Amniotic epithelial cell (primary cell): ENCODE results near the gene AFF1.

Source experiments
- DNase-seq: peaks from one replicate; pipeline ENCODE4 v3.0.0-alpha.2; 2010; ENCODE audit warnings: low read depth

Gene AFF1

DNA sequence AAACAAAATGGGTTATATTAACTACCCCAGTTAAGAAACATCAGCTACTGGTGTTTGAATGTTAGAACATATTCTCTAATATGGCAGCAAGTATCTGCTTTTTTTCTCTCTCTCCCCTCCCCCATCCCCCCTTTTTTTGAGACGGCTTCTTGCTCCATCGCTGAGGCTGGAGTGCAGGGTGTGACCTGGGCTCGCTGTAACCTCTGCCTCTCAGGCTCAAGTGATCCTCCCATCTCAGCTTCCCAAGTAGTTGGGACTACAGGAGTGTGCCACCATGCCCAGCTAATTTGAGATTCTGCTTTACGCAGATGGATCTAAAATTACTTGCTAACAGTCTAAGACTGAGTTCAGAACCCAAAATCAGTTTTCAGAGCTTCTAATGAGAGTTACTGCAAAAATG lies 101.9 kb downstream of the AFF1 start:
- no peak for DNase-seq

DNA sequence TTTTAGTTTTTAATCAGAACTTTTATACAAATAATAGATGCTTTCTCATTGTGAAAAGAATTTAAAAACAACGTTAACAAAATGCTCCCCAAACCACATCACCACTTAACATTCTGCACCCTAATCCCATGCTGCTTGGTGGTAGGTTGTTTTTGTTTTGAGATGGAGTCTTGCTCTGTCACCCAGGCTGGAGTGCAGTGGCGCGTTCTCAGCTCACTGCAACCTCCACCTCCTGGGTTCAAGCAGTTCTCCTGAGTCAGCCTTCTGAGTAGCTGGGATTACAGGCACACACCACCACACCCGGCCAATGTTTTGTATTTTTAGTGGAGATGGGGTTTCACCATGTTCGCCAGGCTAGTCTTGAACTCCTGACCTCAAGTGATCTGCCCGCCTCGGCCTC lies 102.4 kb downstream of the AFF1 start:
- peak; percentile 47 for DNase-seq

DNA sequence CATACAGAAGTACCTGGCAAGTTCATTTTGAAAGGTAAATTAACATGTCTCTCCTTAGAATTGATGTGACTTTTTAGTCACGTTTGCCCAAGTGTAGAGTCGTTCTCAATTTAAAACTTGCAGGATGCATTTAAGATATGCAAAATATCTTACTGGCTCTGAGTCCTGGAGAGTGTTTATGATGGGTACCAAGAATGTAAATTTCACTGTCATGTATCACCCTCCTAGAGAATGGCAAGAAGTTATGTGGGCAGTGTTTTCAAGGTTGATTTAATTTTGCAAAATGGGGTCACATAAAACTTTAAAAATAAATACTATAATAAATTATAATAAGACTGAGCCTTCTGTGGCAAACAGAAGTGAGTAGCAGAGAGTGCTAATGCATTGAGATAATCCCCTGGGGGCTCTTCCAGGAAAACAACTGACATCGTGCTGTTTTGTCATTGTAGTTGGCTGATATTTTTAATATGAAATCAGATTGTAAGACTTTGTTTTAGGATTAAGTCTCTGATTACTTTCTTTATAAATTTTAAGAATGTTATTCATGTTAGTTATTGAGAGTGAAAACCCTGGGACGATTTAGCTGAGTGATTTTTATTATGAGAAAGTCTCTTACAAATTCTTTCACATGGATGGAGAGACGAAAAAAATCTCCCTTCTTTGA lies 103.0 kb downstream of the AFF1 start:
- DNase-seq = no peak

DNA sequence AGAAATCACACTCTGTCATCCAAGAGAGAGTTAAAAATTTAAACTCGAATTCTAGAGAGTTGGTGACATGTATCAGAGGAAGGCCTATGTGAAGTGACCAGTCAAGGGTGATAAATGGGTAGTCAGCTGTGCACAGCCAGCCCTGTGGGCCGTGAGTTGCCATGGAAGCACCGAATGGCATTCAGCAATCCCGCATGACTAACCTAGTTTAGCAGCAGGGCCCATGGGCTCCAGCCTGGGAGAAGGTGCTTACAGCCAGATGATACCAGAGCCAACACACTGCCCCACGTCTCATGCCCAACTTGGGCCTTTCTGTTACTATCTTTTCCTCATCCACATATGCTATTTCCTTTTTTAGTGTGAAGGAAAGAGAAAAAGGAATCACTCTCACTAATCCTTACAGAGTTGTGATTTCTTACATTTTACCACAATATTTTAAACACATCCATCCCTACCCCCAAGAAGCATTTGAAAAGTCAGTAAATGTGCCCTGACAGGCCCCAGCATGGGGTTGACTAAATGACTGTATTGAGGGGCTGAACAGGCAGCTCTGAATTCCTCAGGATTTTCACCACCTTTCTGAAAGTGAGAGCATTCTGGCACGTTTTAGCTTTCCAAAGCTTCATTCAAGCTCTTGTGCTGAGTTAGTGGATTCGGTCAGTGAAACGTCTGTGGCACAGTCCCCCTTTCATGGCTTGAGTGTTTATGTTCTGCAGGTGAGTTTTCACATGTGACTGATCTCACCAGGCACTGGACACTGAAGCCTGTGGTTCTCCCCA lies 104.2 kb downstream of the AFF1 start:
- DNase-seq = peak; percentile 93

DNA sequence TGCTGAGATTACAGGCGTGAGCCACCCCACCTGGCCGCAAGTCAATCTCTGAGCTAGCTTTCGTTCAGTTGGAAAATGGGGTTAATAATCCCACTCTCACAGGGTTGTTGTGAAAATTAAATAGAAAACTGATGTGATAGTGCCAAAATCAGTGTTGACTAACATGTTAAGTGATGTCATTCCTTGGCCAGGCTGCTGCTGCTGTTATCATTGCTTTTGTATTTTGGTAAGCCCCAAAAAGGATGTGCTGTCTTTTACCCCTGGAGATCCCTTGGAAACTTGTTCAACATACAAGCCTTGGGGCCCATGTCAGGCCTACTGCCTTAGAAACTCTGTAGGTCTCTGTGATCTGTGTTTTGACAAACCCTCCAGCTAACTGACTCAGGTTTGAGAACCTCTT lies 106.3 kb downstream of the AFF1 start:
- no peak for DNase-seq

DNA sequence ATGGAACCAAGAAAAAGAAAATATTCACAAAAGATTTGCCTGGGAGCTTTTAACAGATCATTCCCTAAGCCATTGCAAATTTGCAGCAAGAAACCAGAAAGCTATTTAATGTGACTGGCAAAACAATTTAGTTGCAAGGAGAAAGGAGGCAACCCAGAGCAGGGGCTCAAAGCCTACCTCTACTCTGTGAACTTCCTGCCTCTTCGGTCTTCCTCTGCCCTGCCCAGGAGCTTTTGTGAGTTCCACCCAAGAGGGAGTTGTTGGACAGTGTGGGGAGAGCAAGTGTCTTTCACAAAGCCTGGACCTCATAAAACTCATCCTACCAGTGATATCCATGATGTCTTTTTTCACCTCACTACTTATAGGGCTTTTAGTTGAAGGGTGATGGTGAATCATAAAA lies 107.4 kb downstream of the AFF1 start:
- no peak for DNase-seq

DNA sequence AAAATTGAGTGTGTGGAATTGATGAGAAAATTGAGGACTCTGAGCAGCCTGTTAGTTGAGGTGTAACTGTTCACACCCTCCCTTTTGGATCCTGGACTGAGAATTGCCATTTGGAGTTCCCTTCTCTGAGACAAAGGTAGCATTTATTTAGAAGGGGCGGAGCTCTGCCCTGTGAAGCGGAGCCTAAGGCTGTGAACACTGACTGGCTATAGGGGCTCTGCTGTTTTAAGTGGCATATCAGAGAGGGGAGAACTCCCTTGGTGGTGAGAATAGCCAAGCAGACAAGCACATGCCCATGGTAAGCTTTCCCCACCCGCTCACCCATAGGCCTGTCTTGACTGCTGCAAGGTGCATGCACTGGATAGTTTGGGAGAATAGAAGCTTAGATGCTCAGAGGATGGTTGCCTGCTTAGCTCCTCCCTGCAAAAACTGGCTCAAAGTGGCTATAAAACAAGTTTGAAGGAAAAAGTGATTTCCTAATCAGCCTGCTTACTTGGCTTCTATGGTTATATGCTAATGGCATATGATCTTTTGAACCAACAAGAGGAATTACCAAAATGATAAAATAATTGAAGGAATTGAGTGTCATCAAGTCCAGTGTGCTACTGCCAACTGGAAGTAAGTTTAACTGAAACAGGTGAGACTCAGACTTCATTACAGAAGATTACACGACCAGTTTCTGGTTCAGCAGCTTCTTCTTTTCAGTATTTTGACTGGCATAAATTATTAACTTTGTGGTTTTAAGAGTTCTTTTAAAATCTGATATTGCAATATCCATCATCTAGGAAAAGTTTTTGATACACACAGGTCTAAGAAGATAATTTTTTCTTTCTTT lies 108.4 kb downstream of the AFF1 start:
- DNase-seq = no peak

DNA sequence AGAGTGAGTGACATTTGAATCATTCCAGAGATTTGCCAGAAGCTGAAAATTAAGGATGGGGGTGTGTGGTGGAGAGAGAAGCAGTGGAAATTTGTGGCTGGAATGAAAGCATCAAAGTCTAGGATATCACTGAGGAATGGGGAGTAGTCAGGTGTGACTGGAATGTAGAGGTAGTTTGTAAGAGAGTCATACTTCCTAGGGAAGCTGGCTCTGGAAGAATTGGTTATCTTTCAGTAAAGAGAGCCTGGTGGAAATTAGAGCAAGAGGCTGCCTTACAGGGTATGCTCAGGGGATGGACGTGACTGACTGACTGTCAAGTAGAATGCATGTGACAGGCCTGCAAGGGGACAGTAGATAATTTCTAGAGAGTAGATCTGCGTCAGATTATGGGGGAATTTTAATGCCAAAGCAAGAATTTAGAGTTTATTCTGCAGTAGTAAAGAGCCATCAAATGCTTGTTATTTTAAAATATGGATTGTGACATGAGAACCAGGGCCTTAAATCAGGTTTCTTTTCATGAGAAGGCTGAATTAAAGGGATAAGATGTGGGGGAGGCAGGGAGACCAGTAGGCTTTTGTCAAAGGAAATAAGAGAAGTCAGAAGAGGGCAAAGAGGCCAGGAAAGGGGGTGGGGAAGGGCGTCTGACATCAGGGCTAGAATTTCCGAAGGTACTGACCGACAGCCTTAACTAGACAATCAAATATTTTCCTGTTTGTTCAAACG lies 109.9 kb downstream of the AFF1 start:
- DNase-seq = no peak

DNA sequence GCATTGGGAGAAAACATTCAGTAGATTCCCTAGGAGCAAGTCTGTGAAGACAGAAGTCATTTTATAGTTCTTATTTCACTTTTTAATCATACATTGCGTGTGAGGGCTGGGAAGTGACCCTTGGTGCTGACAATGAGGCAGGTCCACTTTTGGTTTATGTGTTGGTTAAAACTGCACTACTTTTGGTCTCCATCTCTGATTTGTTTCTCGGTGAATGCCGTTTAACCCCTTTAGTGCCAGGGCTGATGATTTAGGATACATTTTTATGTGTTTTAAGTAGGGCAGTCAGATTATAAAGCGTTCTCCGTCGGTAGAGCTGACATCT lies 110.4 kb downstream of the AFF1 start:
- DNase-seq = no peak

DNA sequence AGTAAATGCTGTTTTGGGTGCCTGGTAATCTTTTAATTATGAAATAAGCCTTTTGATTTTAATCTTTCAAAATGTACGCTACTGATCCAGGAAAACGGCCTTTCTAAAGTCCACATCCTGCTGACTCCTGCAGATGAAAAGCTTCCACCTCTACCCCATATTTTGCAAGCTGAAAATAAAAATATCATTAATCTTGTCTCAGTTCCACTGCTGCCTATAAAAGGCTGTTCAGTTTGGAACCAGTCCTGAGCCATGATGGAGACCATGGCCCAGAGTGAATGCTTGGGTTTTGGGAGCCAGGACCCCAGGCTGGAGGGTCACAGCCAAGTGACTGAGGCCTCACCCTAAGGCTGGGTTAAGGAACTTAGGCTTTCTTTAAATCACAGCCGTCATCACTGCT lies 110.8 kb downstream of the AFF1 start:
- no peak for DNase-seq

DNA sequence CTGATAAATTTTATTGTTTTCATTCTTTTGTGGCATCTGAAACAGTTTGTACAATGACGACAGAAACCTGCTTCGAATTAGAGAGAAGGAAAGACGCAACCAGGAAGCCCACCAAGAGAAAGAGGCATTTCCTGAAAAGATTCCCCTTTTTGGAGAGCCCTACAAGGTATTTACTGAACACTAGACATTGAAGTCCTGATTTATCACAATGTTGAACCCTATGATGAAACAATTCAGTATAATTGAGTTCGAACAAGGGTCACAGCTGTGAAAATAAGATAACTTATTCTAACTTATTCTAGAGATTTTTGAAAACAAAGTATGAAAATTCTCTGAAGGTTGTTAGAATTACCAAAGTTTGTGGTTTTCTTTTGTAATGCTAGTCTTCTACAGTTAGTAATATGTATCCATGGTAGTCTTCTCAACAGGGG lies 111.3 kb downstream of the AFF1 start:
- DNase-seq = peak; percentile 53

DNA sequence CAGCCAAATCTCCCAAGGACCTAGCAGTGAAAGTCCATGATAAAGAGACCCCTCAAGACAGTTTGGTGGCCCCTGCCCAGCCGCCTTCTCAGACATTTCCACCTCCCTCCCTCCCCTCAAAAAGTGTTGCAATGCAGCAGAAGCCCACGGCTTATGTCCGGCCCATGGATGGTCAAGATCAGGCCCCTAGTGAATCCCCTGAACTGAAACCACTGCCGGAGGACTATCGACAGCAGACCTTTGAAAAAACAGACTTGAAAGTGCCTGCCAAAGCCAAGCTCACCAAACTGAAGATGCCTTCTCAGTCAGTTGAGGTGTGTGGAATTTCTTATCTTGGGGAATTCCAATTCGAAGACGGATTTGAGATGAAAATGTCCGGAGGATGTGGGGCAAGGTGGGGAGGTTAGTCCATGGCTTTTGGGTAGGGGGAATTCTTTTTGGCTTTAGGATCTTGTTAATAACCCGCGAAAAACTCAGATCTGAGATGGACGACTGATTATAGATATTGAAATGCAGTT lies 112.5 kb downstream of the AFF1 start:
- no peak for DNase-seq

DNA sequence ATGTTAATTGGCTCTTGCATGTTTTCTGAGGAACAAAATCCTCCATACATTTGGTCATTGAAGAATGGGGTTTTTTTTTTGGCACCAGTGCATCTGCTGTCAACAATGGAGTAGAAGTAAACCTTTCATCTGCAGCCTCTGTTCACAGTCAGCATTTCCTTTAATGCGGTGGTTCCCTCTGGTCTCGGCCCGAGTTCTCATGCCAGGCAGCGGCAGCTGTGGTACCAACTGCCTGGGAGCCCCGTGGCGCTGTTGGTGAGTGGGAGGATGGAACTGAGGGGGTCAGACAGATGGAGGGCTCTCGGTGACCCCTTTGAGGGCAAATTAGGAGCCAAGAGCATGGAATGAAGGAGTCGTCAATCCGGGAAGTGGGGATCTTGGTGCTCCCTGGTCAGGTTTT lies 114.7 kb downstream of the AFF1 start:
- DNase-seq = no peak

DNA sequence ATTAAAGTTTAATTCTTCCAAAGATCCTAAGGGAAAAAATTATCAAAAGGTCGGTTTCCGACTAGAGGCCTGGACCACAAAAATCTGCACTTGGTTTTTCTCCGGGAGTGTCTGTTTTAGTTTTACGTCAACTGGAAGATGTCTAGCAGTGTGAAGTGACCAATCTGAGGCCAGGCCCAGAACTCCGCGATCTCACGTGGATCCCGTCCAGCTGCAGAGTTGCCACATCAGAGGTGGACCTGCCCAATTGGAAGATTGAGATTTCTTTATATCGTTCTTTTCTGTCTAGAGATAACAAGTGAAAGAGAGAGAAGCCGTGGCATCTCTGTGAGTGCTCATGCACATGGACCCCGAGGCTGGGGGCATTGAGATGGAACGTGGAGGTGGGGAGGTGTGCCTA lies 115.8 kb downstream of the AFF1 start:
- DNase-seq = peak; percentile 59

DNA sequence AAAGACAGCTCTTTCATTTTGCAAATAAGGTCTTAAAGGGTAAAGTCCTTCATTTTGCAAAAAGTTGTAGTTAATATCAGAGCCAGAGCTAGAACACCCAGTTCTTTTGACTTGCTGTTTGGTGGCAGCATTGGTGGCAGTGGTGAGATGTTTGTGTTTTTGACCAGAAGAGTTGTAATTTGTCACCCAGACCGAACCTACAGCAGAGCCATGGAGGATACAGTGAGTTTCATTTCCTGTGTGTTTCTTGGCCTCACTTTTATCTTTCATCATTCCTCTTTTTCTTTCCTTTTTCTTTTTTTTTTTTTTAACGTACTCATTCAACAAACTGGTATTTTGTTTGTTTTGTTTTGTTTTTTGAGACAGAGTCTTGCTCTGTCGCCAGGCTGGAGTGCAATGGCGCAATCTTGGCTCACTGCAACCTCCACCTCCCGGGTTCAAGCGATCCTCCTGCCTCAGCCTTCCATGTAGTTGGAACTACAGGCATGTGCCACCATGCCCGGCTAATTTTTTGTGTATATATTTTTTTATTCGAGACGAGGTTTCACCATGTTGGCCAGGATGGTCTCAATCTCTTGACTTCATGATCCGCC lies 116.4 kb downstream of the AFF1 start:
- DNase-seq = no peak

DNA sequence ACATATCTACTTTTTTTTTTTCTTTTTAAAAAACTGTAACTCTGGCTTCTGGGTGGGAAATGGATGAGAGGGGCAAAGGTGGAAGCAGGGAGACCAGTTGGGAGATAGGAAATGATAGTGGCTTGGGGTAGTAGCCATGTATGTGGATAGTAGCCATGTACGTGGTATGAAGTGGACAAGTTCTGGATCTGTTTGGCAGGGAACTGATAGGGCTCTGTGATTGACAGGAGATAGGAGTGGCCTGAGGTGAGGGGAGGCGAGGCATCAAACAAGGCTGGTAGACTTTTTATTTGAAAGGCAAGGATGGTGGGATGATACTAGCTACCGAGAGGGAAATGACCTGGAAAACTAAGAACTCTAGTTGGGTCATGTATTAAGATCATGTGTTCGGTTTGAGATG lies 117.8 kb downstream of the AFF1 start:
- DNase-seq = no peak

DNA sequence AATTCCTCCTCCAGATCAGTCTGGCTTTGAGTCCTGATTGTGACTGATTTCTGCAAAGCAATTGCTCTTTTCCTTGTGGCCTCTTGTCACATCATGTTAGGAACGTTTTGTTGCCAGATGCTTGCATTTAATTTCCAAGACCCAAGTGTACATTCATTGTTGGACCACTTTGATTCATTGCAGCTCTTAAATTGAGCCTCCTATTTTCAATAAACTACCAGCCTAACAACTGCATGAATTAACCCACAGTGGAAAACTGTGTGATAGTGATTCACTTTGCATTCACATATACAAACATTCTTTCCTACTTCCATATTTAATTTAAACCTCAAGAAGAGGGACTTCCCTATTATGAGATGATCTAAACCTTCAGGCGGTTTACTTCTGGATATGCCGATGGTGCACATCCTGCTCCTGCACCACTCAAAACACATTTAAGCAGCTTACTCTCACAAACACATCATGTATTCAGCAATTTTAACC lies 118.4 kb downstream of the AFF1 start:
- DNase-seq = no peak

DNA sequence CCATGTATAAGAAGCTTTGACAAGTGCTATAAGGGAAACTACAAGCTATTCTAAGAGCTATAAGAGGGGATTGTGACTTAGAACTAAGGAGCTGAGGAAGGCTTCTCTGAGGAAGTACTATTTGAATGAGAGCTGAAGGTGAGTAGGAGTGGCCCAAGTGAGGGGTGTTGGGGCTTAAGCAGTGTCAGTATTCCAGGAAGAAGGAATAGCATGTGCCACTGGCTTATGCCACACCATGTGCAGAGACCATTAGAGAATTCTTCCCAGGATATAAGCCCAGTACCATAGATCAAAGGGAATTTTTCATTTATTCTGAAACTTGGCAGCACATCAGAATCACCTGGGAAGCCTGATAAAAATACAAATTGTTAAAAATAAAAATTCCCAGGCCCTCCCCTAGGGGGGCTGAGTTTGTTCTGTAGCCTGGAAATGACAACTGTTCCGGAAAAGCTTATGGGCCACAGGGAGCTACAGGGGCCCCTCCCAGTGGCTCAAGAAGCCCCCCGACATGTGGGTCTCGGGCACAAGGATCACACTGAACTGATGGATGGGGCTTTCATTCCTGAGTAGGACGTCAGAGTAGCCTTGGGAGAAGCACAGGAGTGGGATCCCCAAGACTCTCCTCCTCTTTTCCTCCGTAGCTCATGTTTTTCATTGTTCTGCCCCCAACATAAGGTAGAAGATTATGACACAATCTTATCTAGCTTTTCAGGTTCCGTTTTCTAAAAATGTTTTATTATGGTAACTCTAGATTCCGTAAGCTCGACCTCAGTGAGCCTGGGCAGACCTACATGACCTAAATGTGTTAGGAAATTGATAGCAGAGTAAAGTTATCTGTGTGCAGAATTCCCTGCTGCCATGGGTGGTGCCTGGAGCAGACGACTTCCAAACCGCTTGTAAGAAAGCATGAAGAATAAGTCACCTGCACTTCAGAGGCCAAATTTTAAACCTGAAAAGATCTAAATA lies 119.3 kb downstream of the AFF1 start:
- no peak for DNase-seq

DNA sequence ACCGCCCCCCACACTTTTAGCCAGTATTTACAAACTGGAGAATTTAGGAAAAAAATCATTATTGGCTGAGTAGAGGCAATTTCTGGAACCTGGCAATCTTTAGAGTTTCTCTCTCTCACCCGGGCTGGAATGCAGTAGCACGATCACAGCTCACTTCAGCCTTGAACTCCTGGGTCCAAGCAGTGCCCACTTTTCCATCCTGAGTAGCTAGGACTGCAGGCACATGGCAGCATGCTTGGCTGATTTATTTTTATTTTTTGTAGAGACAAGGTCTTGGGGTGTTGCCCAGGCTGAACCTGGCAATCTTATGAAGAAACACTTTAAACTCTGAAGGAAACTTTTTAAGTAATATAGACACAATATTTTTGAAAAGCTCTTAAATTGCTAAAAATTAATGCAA lies 120.1 kb downstream of the AFF1 start:
- DNase-seq = no peak

DNA sequence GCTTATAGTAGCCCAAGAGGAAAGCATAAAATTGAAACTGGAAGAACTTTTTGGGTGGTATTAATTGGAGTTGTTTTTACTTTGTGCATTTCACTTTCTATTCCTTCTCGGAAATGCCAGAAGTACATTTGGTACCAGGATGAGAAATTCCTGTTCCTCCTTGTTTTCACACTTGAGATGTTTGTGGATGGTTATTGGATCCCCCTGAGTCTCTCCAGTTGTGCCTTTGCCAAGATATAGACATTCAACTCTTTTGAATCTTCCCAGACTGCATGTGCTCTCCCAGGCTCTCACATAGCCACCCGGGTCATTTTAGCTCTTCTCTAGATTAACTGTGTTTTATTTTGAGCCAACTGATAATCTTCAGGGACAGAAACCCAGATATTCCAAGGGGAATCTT lies 120.5 kb downstream of the AFF1 start:
- no peak for DNase-seq
